Vagina (tissue), 2 donors: ENCODE data around the gene ZNF57.

Experiments used
- CTCF ChIP-seq, 3 experiments: fragments of 450-650 bp in 2 of 3; fragments of 200-600 bp in 1 of 3; sonication (generic) in 1 of 3; IDR thresholded peaks; one replicate each; pipeline ENCODE4 v1.5.1; 2017 to 2019; ENCODE audit warnings: antibody characterized with exemption in 3 of 3, mild to moderate bottlenecking in 2 of 3, moderate library complexity in 2 of 3
- POLR2A ChIP-seq, 2 donors: fragments of 450-650 bp; IDR thresholded peaks; one replicate each; pipeline ENCODE4 v1.6.1; 2017; ENCODE audit warnings: antibody characterized with exemption in 2 of 2, mild to moderate bottlenecking in 2 of 2, moderate library complexity in 2 of 2

- TF ChIP-seq CTCF (IDR thresholded peaks at IDR 0.05), result no peak
- no peak for TF ChIP-seq POLR2A (IDR thresholded peaks at IDR 0.05)
These were observed 5.3 kb downstream of the ZNF57 start for GRCh38 chr19:2905918-2906519.
